DOHH2 (cell line): ENCODE data around the gene IDH3B.

Experiments used
- EZH2phosphoT487 ChIP-seq: fragments of 200-600 bp; sonication (generic); IDR thresholded peaks from 2 replicates; pipeline ENCODE4 v1.6.1; 2017; ENCODE audit warnings: borderline replicate concordance, mild to moderate bottlenecking, antibody characterized with exemption, low read length, moderate library complexity, mixed read lengths
- TF ChIP-seq, protein P1 (sequence below): fragments of 200-600 bp; sonication (generic); IDR thresholded peaks from one replicate; pipeline ENCODE4 v1.5.1; 2014; ENCODE audit warnings: antibody characterized with exemption, mild to moderate bottlenecking, low read depth, low read length; ENCODE audit not compliant: poor library complexity, severe bottlenecking

DNA sequence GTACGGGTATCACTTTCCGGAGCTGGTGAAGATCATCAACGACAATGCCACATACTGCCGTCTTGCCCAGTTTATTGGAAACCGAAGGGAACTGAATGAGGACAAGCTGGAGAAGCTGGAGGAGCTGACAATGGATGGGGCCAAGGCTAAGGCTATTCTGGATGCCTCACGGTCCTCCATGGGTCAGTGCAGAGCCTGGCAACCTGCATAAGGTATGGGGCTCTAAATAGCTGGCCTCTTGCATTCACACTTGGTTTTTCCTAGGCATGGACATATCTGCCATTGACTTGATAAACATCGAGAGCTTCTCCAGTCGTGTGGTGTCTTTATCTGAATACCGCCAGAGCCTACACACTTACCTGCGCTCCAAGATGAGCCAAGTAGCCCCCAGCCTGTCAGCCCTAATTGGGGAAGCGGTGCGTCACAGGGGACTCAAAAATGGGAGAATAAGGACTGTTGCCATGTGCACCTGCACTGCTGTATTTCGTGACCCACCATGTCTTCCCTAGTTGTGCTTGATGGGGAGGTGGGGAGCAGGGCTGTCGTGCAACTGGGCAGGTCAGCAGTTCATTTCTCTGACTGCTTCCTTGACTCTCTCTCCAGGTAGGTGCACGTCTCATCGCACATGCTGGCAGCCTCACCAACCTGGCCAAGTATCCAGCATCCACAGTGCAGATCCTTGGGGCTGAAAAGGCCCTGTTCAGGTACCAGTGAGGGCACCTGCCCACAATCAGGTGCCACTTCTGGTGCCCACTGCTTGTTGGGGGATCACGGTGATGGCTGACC is 8.5 kb downstream of the IDH3B start:
- TF ChIP-seq, protein P1, sequence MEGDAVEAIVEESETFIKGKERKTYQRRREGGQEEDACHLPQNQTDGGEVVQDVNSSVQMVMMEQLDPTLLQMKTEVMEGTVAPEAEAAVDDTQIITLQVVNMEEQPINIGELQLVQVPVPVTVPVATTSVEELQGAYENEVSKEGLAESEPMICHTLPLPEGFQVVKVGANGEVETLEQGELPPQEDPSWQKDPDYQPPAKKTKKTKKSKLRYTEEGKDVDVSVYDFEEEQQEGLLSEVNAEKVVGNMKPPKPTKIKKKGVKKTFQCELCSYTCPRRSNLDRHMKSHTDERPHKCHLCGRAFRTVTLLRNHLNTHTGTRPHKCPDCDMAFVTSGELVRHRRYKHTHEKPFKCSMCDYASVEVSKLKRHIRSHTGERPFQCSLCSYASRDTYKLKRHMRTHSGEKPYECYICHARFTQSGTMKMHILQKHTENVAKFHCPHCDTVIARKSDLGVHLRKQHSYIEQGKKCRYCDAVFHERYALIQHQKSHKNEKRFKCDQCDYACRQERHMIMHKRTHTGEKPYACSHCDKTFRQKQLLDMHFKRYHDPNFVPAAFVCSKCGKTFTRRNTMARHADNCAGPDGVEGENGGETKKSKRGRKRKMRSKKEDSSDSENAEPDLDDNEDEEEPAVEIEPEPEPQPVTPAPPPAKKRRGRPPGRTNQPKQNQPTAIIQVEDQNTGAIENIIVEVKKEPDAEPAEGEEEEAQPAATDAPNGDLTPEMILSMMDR, result no peak
- no peak for TF ChIP-seq EZH2phosphoT487
